Cerebellar cortex (tissue), 1 donor: ENCODE data around the gene ANKMY1.
A peak's percentile ranks its signal among the peaks of the same experiment; 100 is the strongest.

ENCODE experiments used
- DNase-seq: peaks from one replicate; pipeline ENCODE4 v3.0.0-alpha.2; 2015; ENCODE audit warnings: low spot score

The ANKMY1 gene

GRCh38 chr2:240595381-240596079, 37.7 kb upstream of the ANKMY1 start:
- DNase-seq: peak; percentile 51

GRCh38 chr2:240594511-240595380, 37.0 kb upstream of the ANKMY1 start:
- no peak for DNase-seq

GRCh38 chr2:240593703-240594451, 36.1 kb upstream of the ANKMY1 start:
- DNase-seq: no peak

- no peak for DNase-seq
These were observed 35.4 kb upstream of the ANKMY1 start for GRCh38 chr2:240593026-240593702.

- DNase-seq: no peak
These were observed 34.0 kb upstream of the ANKMY1 start for GRCh38 chr2:240591784-240592183.

- DNase-seq: no peak
These were observed 33.4 kb upstream of the ANKMY1 start for GRCh38 chr2:240591226-240591625.

- no peak for DNase-seq
These were observed 32.9 kb upstream of the ANKMY1 start for GRCh38 chr2:240590681-240591111.

GRCh38 chr2:240589850-240590525, 32.2 kb upstream of the ANKMY1 start:
- no peak for DNase-seq

- no peak for DNase-seq
These were observed 31.6 kb upstream of the ANKMY1 start for GRCh38 chr2:240589375-240589774.

- DNase-seq: no peak
These were observed 30.9 kb upstream of the ANKMY1 start for GRCh38 chr2:240588669-240589068.

- DNase-seq: no peak
These were observed 30.3 kb upstream of the ANKMY1 start for GRCh38 chr2:240588006-240588655.

GRCh38 chr2:240586919-240587800, 29.4 kb upstream of the ANKMY1 start:
- peak; percentile 38 for DNase-seq

GRCh38 chr2:240586198-240586918, 28.6 kb upstream of the ANKMY1 start, which contains the start of gene CAPN10:
TSS of gene CAPN10 (plus strand) at chr2:240586734. CDS start at chr2:240586912, 178 bp downstream.
- DNase-seq: peak; percentile 96

GRCh38 chr2:240585681-240586197, 28.0 kb upstream of the ANKMY1 start:
- DNase-seq: no peak

- DNase-seq: no peak
These were observed 27.3 kb upstream of the ANKMY1 start for GRCh38 chr2:240585101-240585500.

GRCh38 chr2:240584486-240585031, 26.8 kb upstream of the ANKMY1 start:
- DNase-seq: no peak

- no peak for DNase-seq
These were observed 26.0 kb upstream of the ANKMY1 start for GRCh38 chr2:240583774-240584173.

- no peak for DNase-seq
These were observed 25.0 kb upstream of the ANKMY1 start for GRCh38 chr2:240582781-240583180.
